ENCODE results near the gene PCYT1A. TPM values are rescaled to one million over a fixed set of nuclear protein-coding genes. Genes with fewer than 3 reads are reported as not detected.

The PCYT1A gene
- total and polyA plus RNA-seq, 2 of the 13 experiments (the other 11 are each of a cell fraction or from before 2014, with no cell fraction given), result 26.4 to 45.3 TPM

GRCh38 chr3:196195664-196196265 lies 91.8 kb downstream of the PCYT1A start:
- POLR2A ChIA-PET, result interaction anchor here (0.5 kb wide), 1 partner anchor 123 kb away, joined by 6 read pairs; no protein-coding TSS in a partner anchor
- TF ChIP-seq SNAPC5 (CRISPR knock-in tag; IDR thresholded peaks at IDR 0.05; ENCODE audit: borderline replicate concordance) (no peak), ZBTB40 (IDR thresholded peaks at IDR 0.05) (no peak), ZBTB40 (CRISPR knock-in tag; IDR thresholded peaks at IDR 0.05) (no peak), ARNT2 (CRISPR knock-in tag; IDR thresholded peaks at IDR 0.05; ENCODE audit: low read depth) (no peak), ZBTB10 (CRISPR knock-in tag; IDR thresholded peaks at IDR 0.05; ENCODE audit: borderline replicate concordance) (no peak), STAG1 (CRISPR knock-in tag; IDR thresholded peaks at IDR 0.05) (no peak), NR0B2 (CRISPR knock-in tag; IDR thresholded peaks at IDR 0.05) (no peak), ZNF136 (CRISPR knock-in tag; IDR thresholded peaks at IDR 0.05; ENCODE audit: low read depth) (no peak), ELF1 (CRISPR knock-in tag; IDR thresholded peaks at IDR 0.05) (no peak)
- no TSS peak for BruUV-seq (replicated peaks)
- FAIRE-seq, result no peak
- Histone ChIP-seq H3K36me3 (replicated peaks in 1 of 2; ENCODE audit: control insufficient read depth in 1 of 2, insufficient read depth in 2 of 2, low read length in 2 of 2) (no peaks in the 10 kb centered on the region), H2AFZ (ENCODE audit: low read length) (no peak overlapping the region), H3K9ac (ENCODE audit: insufficient read depth, low read depth, low read length) (no peak overlapping the region), H3K9me3 (ENCODE audit: low read length) (no peaks in the 10 kb centered on the region), H3K79me2 (ENCODE audit: insufficient read depth, low read length) (no peaks in the 10 kb centered on the region), H3K27me3 (ENCODE audit: control insufficient read depth in 1 of 2, insufficient read depth in 2 of 2, low read length in 2 of 2) (peaks cover 3 to 53% of the 10 kb centered on the region in 2 experiments; a peak in 4 of 5 replicates), H4K20me1 (ENCODE audit: insufficient read depth, low read length) (no peaks in the 10 kb centered on the region), H3K4me1 (ENCODE audit: insufficient read depth, low read length) (peaks cover 60% of the 10 kb centered on the region), H3K4me3 (replicated peaks in 1 of 3; ENCODE audit: insufficient read depth in 1 of 3, low read depth in 2 of 3, low read length in 3 of 3) (no peak overlapping the region), H3K4me2 (ENCODE audit: low read depth, low read length) (no peak overlapping the region; the same call in 1 of the 2 replicates), H3K27ac (ENCODE audit: extremely low read length, insufficient read depth, low read length) (no peak overlapping the region)
- WGBS (ENCODE audit: low lambda C conversion rate), result 54% methylated on average over 7 of the region's 14 CpGs
- ATAC-seq, result no peak
- in situ Hi-C loops (cut with HindIII; ENCODE audit: extremely low pct_ligation_motif_present, low pct_unique_long_range_greater_than_20kb) (loop anchor here (5.0 kb wide), 1 partner anchor 118 kb away; no protein-coding TSS in a partner anchor), intact Hi-C loops (cut with micrococcal nuclease; ENCODE audit: unreplicated experiment) (loop anchor here (1.0 kb wide), 3 partner anchors 122 to 173 kb away; no protein-coding TSS in a partner anchor)
- CTCF ChIA-PET (ENCODE audit: low intra/inter-chr PET ratio, low total read pairs), result interaction anchor here (1.1 to 1.7 kb wide), 3 partner anchors 123 to 323 kb away, joined by 6 to 32 read pairs (median 15); no protein-coding TSS in a partner anchor
- no peak for DNase-seq (ENCODE audit: low spot score)
